CD4-positive, alpha-beta T cell treated with Interleukin-1 beta for 1 hour (primary cell): Measurements from ENCODE around the gene GPS1.

Source experiments
- DNase-seq, 2 donors: peaks; one replicate each; pipeline ENCODE4 v3.0.0-alpha.2; 2020 to 2022

Gene GPS1

DNA sequence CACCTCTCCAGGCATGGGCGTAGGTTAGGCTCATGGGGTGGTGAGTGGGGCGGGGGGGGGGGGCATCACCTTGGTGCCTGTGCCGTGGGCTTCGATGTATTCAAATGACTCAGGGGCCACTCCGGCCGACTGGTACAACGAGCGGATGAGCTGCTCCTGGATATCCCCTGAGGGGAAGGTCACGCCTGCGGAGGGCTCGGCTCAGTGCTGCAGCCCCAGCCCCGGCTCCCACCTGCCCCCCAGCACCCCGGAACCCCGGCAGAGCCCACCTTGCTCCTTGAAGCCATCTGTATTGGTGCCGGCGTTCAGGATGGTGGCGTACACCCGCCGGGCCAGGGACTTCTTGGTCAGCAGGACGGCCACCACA, 40.9 kb downstream of the GPS1 start:
- DNase-seq, result no peak

DNA sequence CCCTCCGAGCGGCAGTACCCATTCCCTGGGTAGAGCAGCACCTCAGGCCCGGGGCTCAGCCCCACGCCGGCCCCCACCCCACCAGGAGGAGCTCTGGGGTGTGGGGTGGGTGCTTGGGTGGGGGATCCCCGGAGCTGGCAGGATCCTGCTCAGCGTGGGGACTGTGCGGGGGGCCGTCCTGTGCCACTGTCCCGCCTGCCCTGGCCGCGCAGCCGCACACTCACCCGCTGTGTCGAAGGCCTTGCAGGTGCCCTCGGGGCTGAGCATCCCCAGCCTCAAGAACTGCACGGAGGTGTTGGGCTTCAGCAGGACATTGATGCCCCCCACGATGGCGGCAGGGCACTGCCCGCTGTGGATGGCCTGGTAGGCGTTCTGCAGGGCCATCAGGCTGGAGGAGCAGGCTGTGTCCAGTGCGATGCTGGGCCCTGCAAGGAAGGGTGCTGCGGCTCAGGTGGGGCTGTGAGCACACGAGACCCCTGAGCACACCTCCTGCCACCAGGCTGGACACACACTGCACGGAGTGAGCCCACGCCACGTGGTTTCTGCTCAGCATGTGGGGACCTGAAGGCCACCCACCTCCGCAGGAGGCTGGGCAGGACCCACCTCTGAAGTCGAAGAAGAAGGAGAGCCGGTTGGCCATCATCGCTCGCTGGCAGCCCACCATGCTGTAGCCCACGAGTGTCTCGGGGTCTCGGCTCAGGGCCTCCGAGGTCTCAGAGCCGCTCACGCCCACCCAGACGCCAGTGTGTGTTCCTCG, 41.5 kb downstream of the GPS1 start:
- no peak for DNase-seq

DNA sequence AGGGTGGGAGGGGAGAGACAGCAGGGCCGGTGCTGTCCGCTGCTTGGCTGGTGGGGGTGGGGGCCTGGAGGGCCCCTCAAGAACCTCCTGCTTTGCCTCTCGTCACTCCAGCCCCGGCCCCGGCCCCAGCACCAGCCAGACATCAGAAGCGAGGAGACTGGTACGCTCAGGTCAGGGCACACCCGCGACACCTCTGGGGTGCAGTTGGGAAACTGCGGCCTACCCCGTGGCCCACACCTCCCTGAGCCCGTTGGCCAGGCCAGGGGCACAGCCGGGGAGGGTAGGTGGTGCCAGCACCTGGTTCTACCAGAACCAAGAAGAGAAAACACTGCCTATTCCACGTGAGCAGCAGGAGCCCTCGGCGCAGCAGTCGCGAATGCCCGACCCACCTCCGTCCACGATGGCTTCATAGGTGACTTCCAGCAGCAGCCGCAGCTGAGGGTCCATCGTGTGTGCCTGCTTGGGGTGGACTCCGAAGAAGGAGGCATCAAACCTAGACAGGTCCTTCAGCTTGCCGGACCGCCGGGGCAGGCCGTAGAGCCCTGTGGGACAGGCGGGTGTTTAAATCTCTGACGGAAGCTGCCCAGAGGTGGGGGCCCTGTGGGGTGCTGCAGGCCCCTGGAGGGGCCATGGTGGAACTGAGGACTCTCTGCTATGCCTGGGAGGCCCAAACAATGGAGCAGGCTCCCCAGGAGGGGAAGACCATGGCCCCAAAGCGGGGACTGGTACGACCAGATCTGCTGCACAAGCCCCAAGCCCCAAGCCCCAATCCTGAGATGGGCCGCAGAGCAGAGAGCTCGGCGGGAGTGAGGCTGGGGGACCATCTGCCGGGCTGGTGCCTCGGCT, 43.5 kb downstream of the GPS1 start:
- DNase-seq, result no peak

DNA sequence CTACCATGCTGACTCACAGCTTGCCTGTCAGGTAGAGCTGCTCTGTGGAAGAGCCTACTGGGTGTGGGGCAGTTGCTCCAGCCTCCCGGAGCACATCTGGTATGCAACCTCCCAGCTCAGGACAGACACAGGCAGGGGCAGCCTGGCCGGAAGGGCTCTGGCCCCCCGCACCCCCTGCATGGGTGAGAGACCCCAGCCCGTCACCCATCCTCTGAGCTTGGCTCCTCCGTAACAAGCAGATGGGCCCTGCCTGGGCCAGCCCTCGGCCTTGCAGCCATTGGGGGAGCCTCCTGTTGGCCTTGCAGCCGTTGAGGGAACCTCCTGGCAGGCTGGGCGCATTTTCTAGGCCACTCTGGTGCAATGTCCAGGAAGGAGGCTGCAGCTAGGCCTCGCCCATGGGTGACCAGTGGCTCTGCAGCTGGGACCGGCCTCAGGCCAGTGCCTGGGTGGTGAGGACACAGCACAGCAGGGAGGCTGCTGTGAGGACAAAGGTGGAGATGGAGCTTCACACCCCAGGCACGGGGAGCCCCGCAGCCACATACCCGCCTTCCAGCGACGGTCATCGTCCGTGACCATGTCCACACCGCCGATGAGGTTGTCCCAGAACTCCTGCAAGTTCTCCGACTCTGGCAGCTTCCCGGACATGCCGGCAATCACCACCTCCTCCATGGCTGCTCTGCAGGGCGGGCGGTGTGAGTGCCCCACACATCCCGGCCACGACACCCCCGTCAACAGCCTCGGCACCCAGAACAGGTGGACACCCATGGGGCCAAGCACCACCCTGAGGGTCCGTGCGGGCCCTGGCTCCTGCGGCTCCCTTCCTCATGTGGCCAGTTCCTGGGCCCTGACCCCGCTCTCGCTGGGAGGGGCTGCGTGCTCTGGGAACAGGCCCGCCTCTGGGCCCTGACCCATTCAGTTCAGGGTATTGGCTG, 44.3 kb downstream of the GPS1 start:
- no peak for DNase-seq

DNA sequence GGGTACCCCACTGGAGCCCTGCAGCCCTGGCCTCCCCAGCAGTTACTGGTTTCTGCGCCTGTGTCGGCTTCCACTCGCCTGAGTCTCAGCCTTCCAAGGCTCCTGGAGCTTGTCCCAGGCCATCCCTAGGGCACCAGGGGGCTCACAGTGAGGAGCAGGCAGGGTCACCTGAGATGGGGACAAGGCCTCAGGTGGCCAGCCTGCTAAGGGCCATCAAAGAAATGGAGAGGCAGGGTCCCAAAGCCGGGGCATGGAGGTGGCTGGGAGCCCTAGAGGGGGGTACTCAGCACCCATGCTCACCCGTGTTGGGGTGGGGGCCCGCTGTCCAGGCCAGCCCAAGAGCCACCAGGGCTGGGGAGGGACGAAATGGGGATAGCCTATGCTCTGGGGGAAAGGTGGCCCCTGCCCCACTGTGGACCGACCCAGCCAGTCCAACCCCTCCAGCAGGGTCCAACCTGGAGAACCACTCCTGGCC, 45.0 kb downstream of the GPS1 start:
- DNase-seq, result no peak

- DNase-seq, result peak in 1 of 2 donors; percentile 14
Observed at GRCh38 chr17:82097184-82097918, 45.7 kb downstream of the GPS1 start.

GRCh38 chr17:82097919-82098168, 46.1 kb downstream of the GPS1 start:
- no peak for DNase-seq

GRCh38 chr17:82098169-82098938, 46.7 kb downstream of the GPS1 start, which contains the start of gene FASN:
Gene FASN, minus strand, starts transcription at chr17:82098236. Its CDS starts 1,791 bp downstream, at chr17:82096445.
- peak; percentile 95 to 96 for DNase-seq

- DNase-seq, result no peak
Observed at GRCh38 chr17:82098939-82099763, 47.5 kb downstream of the GPS1 start.

- no peak for DNase-seq
Observed at GRCh38 chr17:82100502-82101298, 49.0 kb downstream of the GPS1 start.

- DNase-seq, result no peak
Observed at GRCh38 chr17:82101301-82101715, 49.6 kb downstream of the GPS1 start.

GRCh38 chr17:82101767-82102679, 50.3 kb downstream of the GPS1 start:
- no peak for DNase-seq

DNA sequence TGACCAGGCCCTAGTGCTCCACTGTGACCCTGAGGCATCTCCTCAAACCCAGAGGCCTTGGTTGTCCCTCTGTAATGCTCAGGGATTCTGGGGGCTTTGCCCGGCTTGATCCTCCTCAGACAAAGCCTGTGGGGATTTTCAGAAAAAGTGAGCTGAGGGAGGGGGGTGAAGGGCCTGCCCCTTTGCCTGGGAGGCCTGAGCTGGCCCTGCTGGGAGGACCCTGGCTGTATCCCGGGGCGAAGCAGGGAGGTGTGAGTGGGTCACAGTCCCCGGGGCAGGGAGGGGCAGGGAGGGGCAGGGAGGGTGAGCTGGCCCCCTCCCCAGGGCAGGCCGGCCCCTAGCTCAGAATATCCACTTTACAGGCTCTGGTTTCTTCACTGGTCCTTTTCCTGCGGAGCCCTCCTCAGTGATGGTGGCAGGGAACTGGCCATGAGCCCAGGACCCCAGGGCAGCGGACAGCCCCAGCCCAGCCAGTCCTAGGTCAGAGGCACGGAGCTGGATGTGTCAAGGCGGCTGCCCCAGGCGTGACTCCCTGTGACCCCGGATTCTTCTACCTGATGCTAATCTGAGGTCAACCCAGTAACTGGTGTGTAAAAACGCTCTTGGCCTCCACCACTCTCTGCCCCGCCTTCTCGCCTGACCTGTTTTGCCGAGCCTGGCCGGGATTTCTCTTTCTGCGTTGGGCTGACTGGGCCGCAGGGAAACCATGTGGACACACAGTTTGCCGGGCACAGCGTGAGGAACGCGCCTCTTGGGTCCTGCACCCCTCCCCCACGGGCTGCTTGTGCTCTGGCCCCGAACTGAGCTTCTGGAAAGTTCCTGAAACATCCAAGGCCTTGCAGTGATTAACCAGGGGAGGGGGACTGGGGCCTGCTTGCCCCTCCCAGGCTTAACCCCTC, 52.1 kb downstream of the GPS1 start:
- DNase-seq, result no peak

DNA sequence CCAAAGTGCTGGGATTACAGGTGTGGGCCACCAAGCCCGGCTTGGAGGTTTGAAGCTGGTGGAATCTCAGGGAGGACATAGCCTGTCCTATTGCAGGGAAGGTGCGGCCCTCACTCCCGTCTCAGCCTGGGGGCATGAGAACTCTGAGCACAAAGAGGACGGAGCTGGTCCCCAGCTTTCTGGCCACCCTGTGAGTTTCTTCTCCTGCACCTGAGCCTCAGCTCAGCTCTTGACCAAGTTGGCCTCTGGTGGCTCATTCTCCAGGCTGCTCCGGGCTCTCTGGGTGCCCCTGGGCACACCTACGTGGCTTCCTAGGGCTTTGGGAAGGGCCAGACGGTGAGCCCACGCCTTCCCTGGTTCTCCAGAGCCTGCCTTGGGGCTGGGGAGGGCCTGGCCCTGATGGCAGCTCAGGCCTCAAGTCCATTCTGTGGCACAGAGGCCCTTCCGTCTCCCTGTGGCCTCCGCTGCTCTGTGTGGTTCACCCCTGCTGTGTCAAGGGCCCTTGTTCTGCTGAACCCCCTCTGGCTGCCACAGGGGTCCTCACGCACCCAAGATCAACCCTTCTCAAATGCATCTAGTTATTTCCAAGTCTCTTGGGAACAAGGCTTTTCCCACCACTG, 53.2 kb downstream of the GPS1 start:
- no peak for DNase-seq

DNA sequence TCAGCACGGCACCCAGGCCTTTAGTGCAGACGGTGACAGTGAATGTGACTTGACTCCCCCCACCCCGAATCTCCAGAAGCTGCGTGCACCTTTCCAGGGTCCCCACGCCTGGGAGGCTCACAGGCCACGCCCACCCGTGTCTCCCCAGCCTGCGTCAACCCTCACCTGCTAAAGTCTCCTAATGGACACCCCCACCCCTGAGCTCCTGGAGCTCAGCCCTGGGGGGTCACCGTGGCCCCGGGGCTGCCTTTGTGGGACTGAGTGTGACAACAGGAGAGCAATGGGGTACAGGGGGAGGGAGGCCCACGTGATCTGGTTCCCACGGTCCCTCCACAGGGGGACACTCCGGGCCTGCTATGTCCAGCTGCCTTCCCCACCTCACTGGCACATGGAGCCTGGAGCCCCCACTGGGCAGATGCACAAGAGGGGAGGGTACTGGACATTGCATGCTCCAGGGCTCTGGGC, 53.8 kb downstream of the GPS1 start:
- no peak for DNase-seq

DNA sequence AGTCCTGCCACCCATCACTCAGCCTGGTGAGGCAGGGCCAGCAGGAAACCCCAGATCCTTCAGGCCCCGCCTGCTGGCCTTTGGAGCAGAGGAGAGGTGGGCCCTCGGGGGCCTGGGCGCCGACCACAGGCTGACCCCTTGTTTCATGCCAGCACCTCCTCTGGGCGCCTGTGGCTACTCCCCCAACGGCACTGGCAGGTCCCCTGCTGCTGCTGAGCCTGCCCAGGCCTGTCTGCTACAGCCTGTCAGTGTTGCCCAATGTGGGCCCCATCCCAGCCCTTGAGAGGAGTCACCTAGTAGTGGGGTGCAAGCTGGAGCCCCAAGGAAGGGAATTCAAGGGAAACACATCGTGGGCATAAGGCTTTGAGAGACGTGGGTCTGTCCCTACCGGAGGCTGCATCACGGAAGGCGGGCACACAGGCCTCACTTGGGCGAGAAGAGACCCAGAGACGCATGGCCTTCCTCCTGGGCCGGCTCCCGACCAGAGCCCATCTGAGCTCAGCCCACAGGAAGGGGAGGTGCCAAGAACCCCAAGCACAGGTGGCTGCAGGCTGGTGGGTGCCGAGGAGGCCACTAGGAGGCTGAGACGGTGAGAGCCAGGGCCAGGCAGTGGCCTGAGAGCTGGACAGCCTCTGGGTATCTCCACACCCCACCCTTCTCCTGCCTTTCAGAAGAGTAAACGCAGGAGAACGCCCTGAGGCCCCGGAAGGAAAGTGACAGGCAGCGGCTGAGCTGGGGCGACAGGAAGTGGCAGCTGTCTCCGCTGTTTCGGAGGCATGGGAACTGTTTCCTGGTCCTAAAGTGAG, 54.4 kb downstream of the GPS1 start:
- peak; percentile 66 to 75 for DNase-seq
